D721Med (cell line): Measurements from ENCODE around the gene FCRLA.
"Not testable (repeated sequence)": the region's sequence is repeated elsewhere in the genome, so short reads cannot be mapped to it uniquely, and the experiment has no call there.

ENCODE experiments used
- DNase-seq: peaks from one replicate; pipeline ENCODE4 v3.0.0; 2011; ENCODE audit warnings: low spot score; ENCODE audit not compliant: insufficient read length
- FAIRE-seq: peaks from 2 replicates; lab custom pipeline; 2011; peaks lifted over from hg19 to GRCh38; lab: Jason Lieb, UNC
- CTCF ChIP-seq: IDR thresholded peaks from 2 replicates; pipeline ENCODE4 v1.5.1; 2012; ENCODE audit warnings: mild to moderate bottlenecking, control low read depth; ENCODE audit not compliant: insufficient read depth; ENCODE audit errors: missing control alignments

Gene FCRLA

GRCh38 chr1:161706482-161707347 lies at the start of gene FCRLA:
FCRLA (plus strand) TSS chr1:161707229; CDS start chr1:161707265, 36 bp downstream.
- FAIRE-seq, result no peak
- no peak for DNase-seq
- TF ChIP-seq CTCF, result no peak

GRCh38 chr1:161658524-161658923 lies 48.5 kb upstream of the FCRLA start:
- not testable (repeated sequence) for DNase-seq, FAIRE-seq

GRCh38 chr1:161661660-161662311 lies 45.2 kb upstream of the FCRLA start:
- FAIRE-seq, DNase-seq: not testable (repeated sequence)

GRCh38 chr1:161662684-161663339 lies 44.2 kb upstream of the FCRLA start, which contains the start of gene FCGR2B:
FCGR2B (plus strand) TSS chr1:161663143; CDS start chr1:161663242, 99 bp downstream.
- FAIRE-seq, DNase-seq: not testable (repeated sequence)

GRCh38 chr1:161663569-161663968 lies 43.5 kb upstream of the FCRLA start:
- not testable (repeated sequence) for DNase-seq, FAIRE-seq

- DNase-seq, FAIRE-seq: not testable (repeated sequence)
Measured at GRCh38 chr1:161664689-161665088, 42.3 kb upstream of the FCRLA start.

GRCh38 chr1:161671045-161672020 lies 35.7 kb upstream of the FCRLA start:
- DNase-seq, FAIRE-seq: not testable (repeated sequence)

GRCh38 chr1:161673437-161673836 lies 33.6 kb upstream of the FCRLA start:
- DNase-seq, FAIRE-seq: not testable (repeated sequence)

- DNase-seq, FAIRE-seq: not testable (repeated sequence)
Measured at GRCh38 chr1:161674447-161674846, 32.6 kb upstream of the FCRLA start.

GRCh38 chr1:161674908-161675307 lies 32.1 kb upstream of the FCRLA start:
- FAIRE-seq, DNase-seq: not testable (repeated sequence)

- FAIRE-seq (no peak), DNase-seq (no peak)
- TF ChIP-seq CTCF, result no peak
Measured at GRCh38 chr1:161676441-161676840, 30.6 kb upstream of the FCRLA start.
